Adrenal gland (tissue), 12 donors: ENCODE data around the gene TRAPPC5. TPM values are rescaled to one million over a fixed set of nuclear protein-coding genes. Genes with fewer than 3 reads are reported as not detected.

Experiments used
- DNase-seq, 7 donors: peaks; one replicate each; pipeline ENCODE4 v3.0.0-alpha.2; 2019 to 2020
- H3K27ac ChIP-seq, 5 donors: fragments of 200-600 bp; sonication (generic) in 4 of 5; 1 replicate in 3 of 5; 2 replicates in 2 of 5; pipeline versions ENCODE4 v1.5.1 to v1.8.0; 2016 to 2020; ENCODE audit warnings: mild to moderate bottlenecking in 1 of 5
- H3K27me3 ChIP-seq: fragments of 200-600 bp; 2 replicates; pipeline ENCODE4 v1.8.0; 2021
- H3K36me3 ChIP-seq, 2 donors: fragments of 200-600 bp; replicated peaks in 1 of 2; 1 replicate in 1 of 2; 2 replicates in 1 of 2; pipeline versions ENCODE4 v1.5.1 to v1.8.0; 2018 to 2022
- H3K4me1 ChIP-seq, 2 donors: fragments of 200-600 bp; replicated peaks in 1 of 2; 1 replicate in 1 of 2; 2 replicates in 1 of 2; pipeline versions ENCODE4 v1.5.1 to v1.8.0; 2018 to 2021
- H3K4me3 ChIP-seq, 4 donors: fragments of 200-600 bp; sonication (generic) in 3 of 4; one replicate each; pipeline ENCODE4 v1.5.1; 2016 to 2018
- H3K9me3 ChIP-seq, 3 donors: fragments of 200-600 bp; sonication (generic) in 1 of 3; replicated peaks in 1 of 3; 1 replicate in 2 of 3; 2 replicates in 1 of 3; pipeline versions ENCODE4 v1.5.1 to v1.8.0; 2016 to 2021
- CTCF ChIP-seq, 6 experiments: fragments of 450-650 bp in 4 of 6; fragments of 200-600 bp in 2 of 6; sonication (generic) in 1 of 6; IDR thresholded peaks; 1 replicate in 5 of 6; 2 replicates in 1 of 6; pipeline versions ENCODE4 v1.5.1 to v1.8.0; 2016 to 2021; ENCODE audit warnings: antibody characterized with exemption in 6 of 6, mild to moderate bottlenecking in 2 of 6, moderate library complexity in 1 of 6
- POLR2A ChIP-seq, 2 donors: fragments of 450-650 bp; IDR thresholded peaks; one replicate each; pipeline ENCODE4 v1.6.1; 2017; ENCODE audit warnings: antibody characterized with exemption in 2 of 2, mild to moderate bottlenecking in 2 of 2, moderate library complexity in 1 of 2
- WGBS, 4 donors: extraction: QIAGEN DNeasy Blood & Tissue Kit in 2 of 4; methylation state at CpG; one replicate each; pipeline versions ENCODE4 v1.1.5 to v1.1.7; 2013 to 2017; 5-methylcytosine and 5-hydroxymethylcytosine counted together
- intact Hi-C, 2 donors: fragments of 100-400 bp; cut with DNase I; formaldehyde crosslinking; loops; one replicate each; pipeline versions ENCODE4 v1.14.1 to v1.15.0; 2022 to 2023
- polyA plus RNA-seq, 3 donors: library from polyadenylated mRNA; stranded (reverse); fragments of 200-250 nt in 2 of 3; fragments of 350-450 nt in 1 of 3; fragmentation: Illumina TruSeq in 1 of 3; extraction: RNeasy Lipid Tissue Mini Kit (QIAGEN cat#74804) in 1 of 3; gene quantifications; one replicate each; pipeline ENCODE4 v1.2.3, GENCODE V29; 2013 to 2014
- total RNA-seq, 9 donors: library from RNA; depleted of rRNA in 4 of 9; stranded (reverse); fragments of >200 nt in 4 of 9; fragments of 120-200 nt in 1 of 9; fragmentation: NEBNext Ultra II Directional in 1 of 9; extraction: Animal tissue kit (Norgen Biotek cat#: 25700) in 1 of 9; gene quantifications; one replicate each; pipeline versions ENCODE4 v1.1.0 to v1.2.4, GENCODE V29; 2013 to 2023
- donor health status: healthy with polysubstance abuse.
- donor health status: Bipolar disorder and iron deficiency.
- donor health status: DM: yes; HTN: yes; CAD: no.
- donor health status: DM: no; HTN: no; CAD: no.
- donor health status: DM: no; HTN: no; CAD: no.
- donor health status: DM: yes; HTN: yes; CAD: no.

TRAPPC5 gene
- total and polyA plus RNA-seq, 12 donors: 5.6 to 502 (median 153) TPM

- no peak overlapping the region for H3K4me3 ChIP-seq
- peaks cover 0 to 5% of the 10 kb centered on the region in 2 donors for H3K4me1 ChIP-seq
- TF ChIP-seq POLR2A (IDR thresholded peaks at IDR 0.05): no peak
- TF ChIP-seq CTCF (IDR thresholded peaks at IDR 0.05): no peak
- H3K36me3 ChIP-seq: no peaks in the 10 kb centered on the region
- no peak for DNase-seq
- peaks cover 36% of the 10 kb centered on the region for H3K27me3 ChIP-seq
- no peaks in the 10 kb centered on the region for H3K9me3 ChIP-seq
- WGBS, 4 donors: 4 to 10% (median 6%) methylated on average over 5 to 34 of the region's 34 CpGs
- intact Hi-C loops: no loop called here
- H3K27ac ChIP-seq: no peak overlapping the region
These were observed 49.2 kb downstream of the TRAPPC5 start for GRCh38 chr19:7729831-7730285.

- no peak overlapping the region for H3K4me3 ChIP-seq
- TF ChIP-seq CTCF (IDR thresholded peaks at IDR 0.05): no peak
- no peaks in the 10 kb centered on the region for H3K36me3 ChIP-seq
- peaks cover 36% of the 10 kb centered on the region for H3K27me3 ChIP-seq
- no peak for DNase-seq
- peaks cover 0 to 5% of the 10 kb centered on the region in 2 donors for H3K4me1 ChIP-seq
- WGBS, 4 donors: 3 to 4% (median 4%) methylated on average over 12 to 78 of the region's 78 CpGs
- no peaks in the 10 kb centered on the region for H3K9me3 ChIP-seq
- intact Hi-C loops: no loop called here
- no peak overlapping the region for H3K27ac ChIP-seq
These were observed 49.9 kb downstream of the TRAPPC5 start for GRCh38 chr19:7730286-7731217.

- Histone ChIP-seq H3K27ac (no peak overlapping the region), H3K9me3 (no peaks in the 10 kb centered on the region), H3K27me3 (peaks cover 36% of the 10 kb centered on the region), H3K36me3 (no peaks in the 10 kb centered on the region), H3K4me1 (peaks cover 0 to 5% of the 10 kb centered on the region in 2 donors), H3K4me3 (no peak overlapping the region)
- no peak for TF ChIP-seq POLR2A (IDR thresholded peaks at IDR 0.05)
- TF ChIP-seq CTCF (IDR thresholded peaks at IDR 0.05): no peak
- no peak for DNase-seq
- intact Hi-C loops: no loop called here
- 34 to 73% (median 61%) methylated on average over 7 to 39 of the region's 39 CpGs for WGBS, 4 donors
These were observed 50.6 kb downstream of the TRAPPC5 start for GRCh38 chr19:7731218-7731595.

GRCh38 chr19:7731615-7732014 lies 51.0 kb downstream of the TRAPPC5 start:
- TF ChIP-seq POLR2A (IDR thresholded peaks at IDR 0.05) (no peak), CTCF (IDR thresholded peaks at IDR 0.05) (no peak)
- no peak for DNase-seq
- no peaks in the 10 kb centered on the region for H3K36me3 ChIP-seq
- 67 to 80% (median 76%) methylated on average over 1 to 5 of the region's 5 CpGs for WGBS, 4 donors
- H3K9me3 ChIP-seq: no peaks in the 10 kb centered on the region
- no peak overlapping the region for H3K27ac ChIP-seq
- peaks cover 0 to 5% of the 10 kb centered on the region in 2 donors for H3K4me1 ChIP-seq
- H3K27me3 ChIP-seq: peaks cover 36% of the 10 kb centered on the region
- intact Hi-C loops: no loop called here
- H3K4me3 ChIP-seq: no peak overlapping the region
